ENCODE results near the gene SWI5. TPM values are rescaled to one million over a fixed set of nuclear protein-coding genes. Genes with fewer than 3 reads are reported as not detected.
A peak's percentile ranks its signal among the peaks of the same experiment; 100 is the strongest.
"Not testable (repeated sequence)": the region's sequence is repeated elsewhere in the genome, so short reads cannot be mapped to it uniquely, and the experiment has no call there.

The SWI5 gene
- total and polyA plus RNA-seq, 5 experiments from 2014 or later, result 11.7 to 46.8 (median 33.5) TPM

GRCh38 chr9:128266868-128267590 lies 9.0 kb upstream of the SWI5 start:
- Mint-ChIP-seq H3K4me3 (no peak overlapping the region), H3K36me3 (peaks cover 0 to 62% (median 5%) of the 10 kb centered on the region in 3 donors), H3K4me1 (peaks cover 0 to 3% (median 1%) of the 10 kb centered on the region in 4 donors), H3K27me3 (no peaks in the 10 kb centered on the region), H3K9me3 (no peaks in the 10 kb centered on the region), H3K27ac (peak overlapping the region in 1 of 10 donors; percentile 2)
- DNase-seq (no peak), ATAC-seq (no peak)
- POLR2A ChIA-PET, result no interaction called here

GRCh38 chr9:128271112-128271511 lies 5.0 kb upstream of the SWI5 start:
- Mint-ChIP-seq H3K4me3 (no peak overlapping the region), H3K36me3 (peaks cover 0 to 58% (median 3%) of the 10 kb centered on the region in 3 donors), H3K27ac (peak overlapping the region in 1 of 10 donors; percentile 29), H3K4me1 (peaks cover 10 to 26% (median 19%) of the 10 kb centered on the region in 4 donors), H3K27me3 (peaks cover 0 to 2% (median 0%) of the 10 kb centered on the region in 5 donors), H3K9me3 (no peaks in the 10 kb centered on the region)
- POLR2A ChIA-PET, result interaction anchor here (0.7 to 0.8 kb wide), 2 partner anchors 10 to 614 kb away, joined by 3 to 4 read pairs; no protein-coding TSS in a partner anchor
- DNase-seq, result no peak
- no peak for ATAC-seq

- H3K9me3 Mint-ChIP-seq, result no peaks in the 10 kb centered on the region
- H3K4me3 Mint-ChIP-seq, result no peak overlapping the region
- peak overlapping the region in 2 of 10 donors; percentile 29 to 57 for H3K27ac Mint-ChIP-seq
- POLR2A ChIA-PET, result interaction anchor here (0.7 to 0.8 kb wide), 2 partner anchors 10 to 613 kb away, joined by 3 to 4 read pairs; no protein-coding TSS in a partner anchor
- no peak for DNase-seq
- no peak for ATAC-seq
- peaks cover 0 to 2% (median 0%) of the 10 kb centered on the region in 5 donors for H3K27me3 Mint-ChIP-seq
- peaks cover 0 to 54% (median 3%) of the 10 kb centered on the region in 3 donors for H3K36me3 Mint-ChIP-seq
- peaks cover 14 to 30% (median 23%) of the 10 kb centered on the region in 4 donors for H3K4me1 Mint-ChIP-seq
Observed at GRCh38 chr9:128271512-128271911, 4.6 kb upstream of the SWI5 start.

DNA sequence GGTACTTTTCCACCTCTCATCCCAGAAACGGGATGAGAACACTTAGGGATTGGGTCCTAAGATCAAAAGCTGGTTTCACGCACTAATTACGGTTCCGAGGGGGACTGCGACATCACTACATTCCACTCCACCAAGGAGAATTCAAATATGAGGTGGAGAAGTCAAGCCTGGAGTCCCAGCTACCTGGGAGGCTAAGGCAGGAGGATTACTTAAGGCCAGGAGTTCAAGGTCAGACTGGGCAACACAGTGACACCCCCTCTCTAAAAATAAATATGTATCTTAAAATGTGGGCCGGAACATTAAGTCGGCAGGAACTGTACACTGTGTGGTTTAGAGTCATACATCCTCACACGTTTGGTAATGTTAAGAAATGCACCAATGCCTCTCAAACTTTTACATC lies 1.8 kb upstream of the SWI5 start:
- Mint-ChIP-seq H3K4me1 (peaks cover 22 to 47% (median 38%) of the 10 kb centered on the region in 4 donors), H3K9me3 (no peaks in the 10 kb centered on the region), H3K4me3 (peak overlapping the region; percentile 7 to 97 (median 95)), H3K36me3 (peaks cover 0 to 39% (median 3%) of the 10 kb centered on the region in 3 donors), H3K27me3 (peaks cover 0 to 2% (median 0%) of the 10 kb centered on the region in 5 donors), H3K27ac (peak overlapping the region in 6 of 10 donors; percentile 8 to 98 (median 96))
- DNase-seq (no peak), ATAC-seq (no peak)
- POLR2A ChIA-PET, result interaction anchor here (1.7 kb wide), 1 partner anchor 24 kb away, joined by 4 read pairs; no protein-coding TSS in a partner anchor

DNA sequence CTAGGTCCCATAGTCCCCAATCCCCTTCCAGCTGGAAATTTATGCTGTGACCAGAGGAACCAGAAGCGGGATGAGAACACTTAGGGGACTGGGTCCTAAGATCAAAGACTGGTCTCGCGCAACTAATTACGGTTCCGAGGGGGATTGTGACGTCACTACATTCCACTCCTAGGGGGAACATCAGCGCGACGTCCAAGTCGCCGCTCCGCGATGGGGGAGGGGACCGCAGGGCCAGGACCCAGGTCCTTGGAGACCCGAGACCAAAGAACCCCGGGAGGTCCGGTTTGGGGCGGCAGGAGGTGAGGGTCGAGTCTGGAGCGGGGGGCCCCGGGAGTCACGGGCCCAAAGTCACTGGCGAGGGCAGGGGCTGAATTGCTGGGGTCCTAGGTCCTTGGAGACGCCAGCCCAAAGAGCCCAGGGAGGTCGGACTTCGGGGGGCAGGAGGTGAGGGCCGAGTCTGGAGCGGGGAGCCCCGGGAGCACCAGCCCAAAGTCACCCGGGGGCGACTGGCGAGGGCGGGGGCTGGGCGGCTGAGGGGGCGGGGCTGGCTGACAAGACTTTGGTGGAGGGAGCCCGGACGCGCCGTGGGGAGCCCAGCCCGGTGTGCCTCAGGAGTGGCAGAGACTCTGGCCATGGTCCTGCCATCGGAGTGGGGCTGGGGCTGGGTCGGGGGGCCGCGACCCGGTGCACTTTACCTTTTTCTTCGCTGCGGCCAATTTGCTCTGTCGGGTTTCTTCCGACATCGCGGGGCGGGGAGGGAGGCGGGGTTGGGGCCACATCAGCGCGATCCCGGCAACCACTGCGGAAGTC lies 673 bp upstream of the SWI5 start, which contains the start of gene GOLGA2:
Gene GOLGA2, minus strand, starts transcription at position 810 of the 810 bp plus-strand sequence. Its CDS starts 31 bp downstream, at position 779.
- H3K4me1 Mint-ChIP-seq, result peaks cover 22 to 49% (median 45%) of the 10 kb centered on the region in 4 donors
- POLR2A ChIA-PET, result interaction anchor here (0.6 to 2.1 kb wide), 10 partner anchors 25 to 540 kb away, joined by 3 to 14 read pairs (median 5); partner anchors contain the start of genes TOR2A, TRUB2 and URM1
- DNase-seq, result peak in 3 of 10 donors; percentile 18 to 72 (median 22)

GRCh38 chr9:128276574-128277270 lies 646 bp downstream of the SWI5 start:
- Mint-ChIP-seq H3K27me3 (peaks cover 0 to 2% (median 0%) of the 10 kb centered on the region in 5 donors), H3K36me3 (peaks cover 0 to 28% (median 8%) of the 10 kb centered on the region in 3 donors), H3K27ac (peak overlapping the region; percentile 94 to 100 (median 98)), H3K9me3 (no peaks in the 10 kb centered on the region), H3K4me3 (peak overlapping the region; percentile 94 to 97 (median 96)), H3K4me1 (peaks cover 22 to 49% (median 46%) of the 10 kb centered on the region in 4 donors)
- POLR2A ChIA-PET, result interaction anchor here (0.7 to 2.1 kb wide), 5 partner anchors 24 to 148 kb away, joined by 3 to 14 read pairs (median 6); partner anchors contain the start of gene URM1
- ATAC-seq (no peak), DNase-seq (peak in 2 of 10 donors; percentile 3 to 9)

More for the DNA sequence above, 673 bp upstream of the SWI5 start, which contains the start of gene GOLGA2:
- Mint-ChIP-seq H3K27me3 (peaks cover 0 to 2% (median 0%) of the 10 kb centered on the region in 5 donors), H3K9me3 (no peaks in the 10 kb centered on the region), H3K27ac (peak within 1 kb of the TSS; percentile 94 to 100 (median 98)), H3K36me3 (peaks cover 0 to 41% (median 8%) of the 10 kb centered on the region in 3 donors), H3K4me3 (peak within 1 kb of the TSS; percentile 94 to 97 (median 96))
- ATAC-seq, result peak; percentile 60 to 73

GRCh38 chr9:128279088-128280073 lies 3.3 kb downstream of the SWI5 start:
- ATAC-seq, H3K9me3 Mint-ChIP-seq, H3K36me3 Mint-ChIP-seq, DNase-seq, H3K27me3 Mint-ChIP-seq: not testable (repeated sequence)
- Mint-ChIP-seq H3K4me3 (peak overlapping the region in 2 of 10 donors; percentile 25 to 75), H3K4me1 (peaks cover 17 to 39% (median 38%) of the 10 kb centered on the region in 4 donors), H3K27ac (peak overlapping the region in 4 of 10 donors; percentile 54 to 84 (median 76))
- POLR2A ChIA-PET, result interaction anchor here (0.7 kb wide), 1 partner anchor 30 kb away, joined by 5 read pairs; no protein-coding TSS in a partner anchor

GRCh38 chr9:128280084-128280622 lies 4.1 kb downstream of the SWI5 start:
- Mint-ChIP-seq H3K36me3 (peaks cover 0 to 6% (median 4%) of the 10 kb centered on the region in 3 donors), H3K27ac (peak overlapping the region in 3 of 10 donors; percentile 22 to 77 (median 73)), H3K9me3 (no peaks in the 10 kb centered on the region), H3K27me3 (peaks cover 0 to 2% (median 0%) of the 10 kb centered on the region in 5 donors), H3K4me1 (peaks cover 15 to 32% (median 30%) of the 10 kb centered on the region in 4 donors), H3K4me3 (no peak overlapping the region)
- ATAC-seq (no peak), DNase-seq (no peak)
- POLR2A ChIA-PET, result interaction anchor here (0.7 kb wide), 1 partner anchor 31 kb away, joined by 5 read pairs; no protein-coding TSS in a partner anchor

GRCh38 chr9:128282500-128282899 lies 6.4 kb downstream of the SWI5 start:
- Mint-ChIP-seq H3K9me3 (no peaks in the 10 kb centered on the region), H3K4me3 (no peak overlapping the region), H3K27ac (no peak overlapping the region), H3K36me3 (peaks cover 0 to 11% (median 9%) of the 10 kb centered on the region in 3 donors), H3K27me3 (no peaks in the 10 kb centered on the region), H3K4me1 (peaks cover 4 to 14% (median 13%) of the 10 kb centered on the region in 4 donors)
- POLR2A ChIA-PET, result interaction anchor here (0.6 kb wide), 1 partner anchor 780 kb away, joined by 7 read pairs; no protein-coding TSS in a partner anchor
- DNase-seq (no peak), ATAC-seq (no peak)

GRCh38 chr9:128285033-128285784 lies 9.1 kb downstream of the SWI5 start:
- no peak overlapping the region for H3K4me3 Mint-ChIP-seq
- ATAC-seq, result no peak
- H3K4me1 Mint-ChIP-seq, result peaks cover 0 to 3% (median under 1%) of the 10 kb centered on the region in 4 donors
- H3K36me3 Mint-ChIP-seq, result peaks cover 0 to 18% (median 7%) of the 10 kb centered on the region in 3 donors
- peak overlapping the region in 1 of 10 donors; percentile 37 for H3K27ac Mint-ChIP-seq
- POLR2A ChIA-PET, result interaction anchor here (0.5 kb wide), 1 partner anchor 74 kb away, joined by 7 read pairs; no protein-coding TSS in a partner anchor
- no peaks in the 10 kb centered on the region for H3K9me3 Mint-ChIP-seq
- H3K27me3 Mint-ChIP-seq, result no peaks in the 10 kb centered on the region
- no peak for DNase-seq
